Breast epithelium (tissue), 4 donors: Measurements from ENCODE around the gene LURAP1L. TPM values are rescaled to one million over a fixed set of nuclear protein-coding genes. Genes with fewer than 3 reads are reported as not detected.

Experiments
- DNase-seq, 2 donors: peaks; one replicate each; pipeline ENCODE4 v3.0.0-alpha.2; 2019; ENCODE audit warnings: low spot score in 2 of 2
- H3K27ac ChIP-seq, 2 donors: fragments of 200-600 bp; sonication (generic) in 1 of 2; one replicate each; pipeline ENCODE4 v1.5.1; 2016 to 2019; ENCODE audit warnings: mild to moderate bottlenecking in 1 of 2
- H3K27me3 ChIP-seq, 2 donors: fragments of 200-600 bp; sonication (generic) in 1 of 2; one replicate each; pipeline versions ENCODE4 v1.5.1 to v1.6.0; 2017 to 2019; ENCODE audit warnings: control low read depth in 1 of 2, mild to moderate bottlenecking in 1 of 2
- H3K36me3 ChIP-seq: fragments of 200-600 bp; one replicate; pipeline ENCODE4 v1.5.1; 2019
- H3K4me1 ChIP-seq, 2 donors: fragments of 200-600 bp; sonication (generic); one replicate each; pipeline ENCODE4 v1.5.1; 2016 to 2019; ENCODE audit warnings: control low read depth in 1 of 2
- H3K4me3 ChIP-seq, 3 donors: fragments of 200-600 bp; sonication (generic); 1 replicate in 2 of 3; 2 replicates in 1 of 3; pipeline ENCODE4 v1.5.1; 2016 to 2019; ENCODE audit warnings: mild to moderate bottlenecking in 3 of 3, moderate library complexity in 2 of 3
- H3K9me3 ChIP-seq, 2 donors: fragments of 200-600 bp; sonication (generic) in 1 of 2; one replicate each; pipeline ENCODE4 v1.5.1; 2016 to 2019; ENCODE audit warnings: control low read depth in 1 of 2
- POLR2A ChIP-seq: fragments of 450-650 bp; IDR thresholded peaks from one replicate; pipeline ENCODE4 v1.6.1; 2016; ENCODE audit warnings: antibody characterized with exemption, mild to moderate bottlenecking, moderate library complexity
- POLR2AphosphoS5 ChIP-seq, 3 donors: sonication (generic); formaldehyde crosslinking; IDR thresholded peaks; one replicate each; pipeline ENCODE4 v1.6.1; 2017; ENCODE audit warnings: antibody characterized with exemption in 3 of 3
- intact Hi-C: fragments of 100-400 bp; cut with DNase I; formaldehyde crosslinking; loops from one replicate; pipeline ENCODE4 v1.15.1; 2023; ENCODE audit warnings: low total_unique reads
- total RNA-seq, 3 donors: library from RNA; depleted of rRNA; stranded (reverse); fragments of >200 nt; gene quantifications; one replicate each; pipeline ENCODE4 v1.1.0, GENCODE V29; 2016
- TF ChIP-seq, protein P1 (sequence below), 3 donors: fragments of 450-650 bp; IDR thresholded peaks; one replicate each; pipeline ENCODE4 v1.5.1; 2016 to 2017; ENCODE audit warnings: antibody characterized with exemption in 3 of 3, mild to moderate bottlenecking in 3 of 3, moderate library complexity in 3 of 3

The LURAP1L gene
- total RNA-seq, 3 donors from 2014 or later = 12.3 to 25.2 (median 24.1) TPM

DNA sequence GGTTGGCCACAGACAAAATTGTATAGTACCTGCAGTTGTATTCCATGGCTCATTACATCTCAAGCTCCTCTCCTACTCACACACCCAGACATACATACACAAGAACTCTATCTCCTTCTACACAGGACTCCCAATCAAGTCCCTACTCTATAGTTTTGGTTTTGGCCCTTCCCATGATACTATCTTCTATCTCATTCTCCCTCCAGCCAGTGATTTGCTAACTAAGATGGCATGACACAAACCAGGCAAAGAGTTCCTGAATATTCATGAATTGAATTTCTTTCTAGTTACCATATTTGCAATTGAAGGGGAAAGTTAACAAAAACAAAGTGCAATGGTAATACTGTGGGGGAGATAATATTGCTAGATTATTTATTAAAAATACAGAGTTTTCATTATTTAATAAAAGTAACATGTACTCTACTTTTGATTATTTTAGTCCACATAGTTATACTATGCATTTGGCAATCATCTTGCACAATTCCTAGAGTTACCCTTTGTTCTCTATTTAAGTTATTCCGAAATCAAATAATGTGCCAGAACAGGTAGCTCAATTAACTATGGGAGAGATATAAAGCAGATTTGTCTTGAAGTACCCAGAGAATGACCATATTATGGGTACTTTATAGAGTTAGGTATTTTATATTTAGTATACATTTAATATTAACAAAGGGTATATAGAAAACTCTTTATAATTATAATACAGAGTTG, 9.6 kb upstream of the LURAP1L start:
- Histone ChIP-seq H3K27me3 (no peaks in the 10 kb centered on the region), H3K4me3 (no peak overlapping the region), H3K36me3 (no peaks in the 10 kb centered on the region), H3K27ac (no peak overlapping the region), H3K9me3 (no peaks in the 10 kb centered on the region), H3K4me1 (no peaks in the 10 kb centered on the region)
- no peak for TF ChIP-seq POLR2A
- TF ChIP-seq, protein P1, sequence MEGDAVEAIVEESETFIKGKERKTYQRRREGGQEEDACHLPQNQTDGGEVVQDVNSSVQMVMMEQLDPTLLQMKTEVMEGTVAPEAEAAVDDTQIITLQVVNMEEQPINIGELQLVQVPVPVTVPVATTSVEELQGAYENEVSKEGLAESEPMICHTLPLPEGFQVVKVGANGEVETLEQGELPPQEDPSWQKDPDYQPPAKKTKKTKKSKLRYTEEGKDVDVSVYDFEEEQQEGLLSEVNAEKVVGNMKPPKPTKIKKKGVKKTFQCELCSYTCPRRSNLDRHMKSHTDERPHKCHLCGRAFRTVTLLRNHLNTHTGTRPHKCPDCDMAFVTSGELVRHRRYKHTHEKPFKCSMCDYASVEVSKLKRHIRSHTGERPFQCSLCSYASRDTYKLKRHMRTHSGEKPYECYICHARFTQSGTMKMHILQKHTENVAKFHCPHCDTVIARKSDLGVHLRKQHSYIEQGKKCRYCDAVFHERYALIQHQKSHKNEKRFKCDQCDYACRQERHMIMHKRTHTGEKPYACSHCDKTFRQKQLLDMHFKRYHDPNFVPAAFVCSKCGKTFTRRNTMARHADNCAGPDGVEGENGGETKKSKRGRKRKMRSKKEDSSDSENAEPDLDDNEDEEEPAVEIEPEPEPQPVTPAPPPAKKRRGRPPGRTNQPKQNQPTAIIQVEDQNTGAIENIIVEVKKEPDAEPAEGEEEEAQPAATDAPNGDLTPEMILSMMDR (IDR thresholded peaks at IDR 0.05) = no peak
- TF ChIP-seq POLR2AphosphoS5 (IDR thresholded peaks at IDR 0.05) = no peak
- intact Hi-C loops = no loop called here
- no peak for DNase-seq

DNA sequence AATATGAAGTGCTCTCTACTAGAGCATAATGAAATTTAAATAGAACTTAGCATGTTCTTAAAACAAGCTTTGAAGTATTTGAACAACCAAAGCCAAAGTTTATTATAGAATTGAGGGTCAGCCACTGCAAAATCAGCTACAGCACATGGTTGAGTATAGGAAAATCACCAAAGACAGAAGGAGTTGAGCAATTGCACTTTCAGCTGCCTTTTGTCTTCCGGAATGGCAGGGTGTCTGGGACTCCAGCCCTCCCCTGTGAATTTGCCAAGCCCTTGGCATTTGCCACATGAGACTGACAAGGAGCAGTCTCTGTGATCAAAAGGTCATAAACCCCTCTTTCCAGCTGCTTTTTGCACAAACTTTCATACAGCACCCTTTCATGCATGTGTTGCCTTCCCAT, 8.5 kb upstream of the LURAP1L start:
- H3K4me3 ChIP-seq = no peak overlapping the region
- DNase-seq = no peak
- H3K4me1 ChIP-seq = no peaks in the 10 kb centered on the region
- H3K27me3 ChIP-seq = no peaks in the 10 kb centered on the region
- intact Hi-C loops = no loop called here
- TF ChIP-seq POLR2AphosphoS5 (IDR thresholded peaks at IDR 0.05) (no peak), POLR2A (no peak)
- TF ChIP-seq, protein P1 (IDR thresholded peaks at IDR 0.05) = no peak
- no peaks in the 10 kb centered on the region for H3K9me3 ChIP-seq
- no peaks in the 10 kb centered on the region for H3K36me3 ChIP-seq
- H3K27ac ChIP-seq = no peak overlapping the region

DNA sequence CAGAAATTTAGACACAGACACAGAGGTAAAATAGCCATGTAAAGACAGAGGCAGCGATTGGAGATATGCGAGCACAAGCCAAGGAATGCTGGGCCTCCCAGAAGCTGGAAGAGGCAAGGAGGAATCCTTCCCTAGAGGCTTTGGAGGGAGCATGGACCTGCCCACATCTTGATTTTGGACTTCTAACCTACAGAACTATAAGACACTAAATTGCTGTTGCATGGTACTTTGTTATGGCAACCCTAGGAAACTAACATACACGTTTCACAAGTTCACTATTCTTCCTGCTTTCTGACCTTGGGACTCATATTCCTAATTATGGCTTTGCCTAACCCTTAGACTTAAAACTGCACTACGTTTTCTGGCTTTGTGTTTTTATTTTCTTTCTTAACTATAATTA, 4.6 kb upstream of the LURAP1L start:
- no peak overlapping the region for H3K27ac ChIP-seq
- H3K4me1 ChIP-seq = no peaks in the 10 kb centered on the region
- TF ChIP-seq POLR2A (no peak), POLR2AphosphoS5 (IDR thresholded peaks at IDR 0.05) (no peak)
- TF ChIP-seq, protein P1 (IDR thresholded peaks at IDR 0.05) = no peak
- DNase-seq = no peak
- H3K9me3 ChIP-seq = no peaks in the 10 kb centered on the region
- H3K36me3 ChIP-seq = no peaks in the 10 kb centered on the region
- H3K27me3 ChIP-seq = no peaks in the 10 kb centered on the region
- intact Hi-C loops = no loop called here
- H3K4me3 ChIP-seq = no peak overlapping the region

DNA sequence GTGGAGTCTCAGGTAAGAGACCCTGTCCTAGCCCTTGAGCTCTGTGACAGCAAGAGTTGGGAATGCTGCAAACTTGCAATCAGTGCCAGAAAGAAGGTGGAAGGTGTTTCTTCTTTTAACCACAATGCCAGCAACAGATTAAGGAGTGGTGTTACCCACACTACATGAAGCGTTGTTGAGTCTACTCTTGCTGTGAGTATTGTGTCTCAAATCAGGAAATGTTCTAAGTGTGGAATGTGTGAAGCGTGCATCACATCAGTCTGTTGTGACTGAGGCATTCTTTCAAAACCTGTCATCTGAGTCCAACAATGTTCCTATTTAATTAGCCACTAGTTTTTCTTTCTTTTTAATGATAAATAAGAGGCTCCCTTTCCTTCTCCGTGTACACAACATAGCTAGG, 2.9 kb upstream of the LURAP1L start:
- intact Hi-C loops = no loop called here
- H3K27me3 ChIP-seq = no peaks in the 10 kb centered on the region

DNA sequence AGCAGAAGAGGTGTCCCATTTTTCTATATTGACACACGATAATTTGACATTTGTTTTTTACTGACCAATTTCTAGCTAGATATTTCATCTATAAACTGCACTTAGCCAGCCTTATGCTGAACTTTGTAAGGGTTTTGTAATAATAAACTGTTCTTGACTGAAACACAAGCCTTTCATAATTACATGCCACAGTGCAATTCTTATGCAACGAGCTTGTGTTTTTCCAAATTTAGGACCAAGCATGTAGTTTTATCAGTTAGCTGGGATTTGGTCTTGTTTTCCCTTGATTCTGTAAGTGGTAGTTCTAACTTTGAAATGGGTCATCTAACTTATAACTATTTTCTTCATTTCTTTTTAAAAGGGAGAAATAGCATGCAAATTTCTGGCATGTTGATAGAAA, 1.3 kb upstream of the LURAP1L start:
- no peak for DNase-seq
- intact Hi-C loops = no loop called here
- no peaks in the 10 kb centered on the region for H3K27me3 ChIP-seq
- H3K4me3 ChIP-seq = no peak overlapping the region
- H3K27ac ChIP-seq = no peak overlapping the region
- H3K4me1 ChIP-seq = no peaks in the 10 kb centered on the region
- no peak for TF ChIP-seq POLR2AphosphoS5 (IDR thresholded peaks at IDR 0.05)
- TF ChIP-seq POLR2A = no peak
- TF ChIP-seq, protein P1 (IDR thresholded peaks at IDR 0.05) = no peak
- H3K9me3 ChIP-seq = no peaks in the 10 kb centered on the region
- H3K36me3 ChIP-seq = no peaks in the 10 kb centered on the region

More for the DNA sequence above, 2.9 kb upstream of the LURAP1L start:
- TF ChIP-seq POLR2AphosphoS5 (IDR thresholded peaks at IDR 0.05) (no peak), POLR2A (no peak)
- TF ChIP-seq, protein P1 (IDR thresholded peaks at IDR 0.05) = no peak
- Histone ChIP-seq H3K4me1 (no peaks in the 10 kb centered on the region), H3K36me3 (no peaks in the 10 kb centered on the region), H3K4me3 (no peak overlapping the region), H3K9me3 (no peaks in the 10 kb centered on the region), H3K27ac (peak overlapping the region in 1 of 2 donors; percentile 23)
- DNase-seq = no peak
